Left ventricle myocardium superior (tissue), 1 donor: ENCODE data around the gene CDKAL1. TPM values are rescaled to one million over a fixed set of nuclear protein-coding genes. Genes with fewer than 3 reads are reported as not detected.
A peak's percentile ranks its signal among the peaks of the same experiment; 100 is the strongest.

Source experiments
- ATAC-seq: fragments of 200-7000 bp; cut with Tn5 transposase; one replicate; pipeline ENCODE4 v1.9.1; 2020; ENCODE audit warnings: mild to moderate bottlenecking, moderate library complexity
- DNase-seq: peaks from one replicate; pipeline ENCODE4 v3.0.0-alpha.2; 2020
- intact Hi-C: fragments of 100-400 bp; cut with micrococcal nuclease; formaldehyde crosslinking; loops from one replicate; pipeline ENCODE4 v1.11.0; 2022
- total RNA-seq: library from RNA; stranded (reverse); fragmentation: NEBNext Ultra II Directional; extraction: Animal tissue kit (Norgen Biotek cat#: 25700); gene quantifications from one replicate; pipeline ENCODE4 v1.2.1, GENCODE V29; 2021
- donor health status: DM: no; HTN: yes; CAD: no; lungs with severe emphysema.

Gene CDKAL1
- total RNA-seq, 1 donor from 2014 or later, result 9.9 TPM

DNA sequence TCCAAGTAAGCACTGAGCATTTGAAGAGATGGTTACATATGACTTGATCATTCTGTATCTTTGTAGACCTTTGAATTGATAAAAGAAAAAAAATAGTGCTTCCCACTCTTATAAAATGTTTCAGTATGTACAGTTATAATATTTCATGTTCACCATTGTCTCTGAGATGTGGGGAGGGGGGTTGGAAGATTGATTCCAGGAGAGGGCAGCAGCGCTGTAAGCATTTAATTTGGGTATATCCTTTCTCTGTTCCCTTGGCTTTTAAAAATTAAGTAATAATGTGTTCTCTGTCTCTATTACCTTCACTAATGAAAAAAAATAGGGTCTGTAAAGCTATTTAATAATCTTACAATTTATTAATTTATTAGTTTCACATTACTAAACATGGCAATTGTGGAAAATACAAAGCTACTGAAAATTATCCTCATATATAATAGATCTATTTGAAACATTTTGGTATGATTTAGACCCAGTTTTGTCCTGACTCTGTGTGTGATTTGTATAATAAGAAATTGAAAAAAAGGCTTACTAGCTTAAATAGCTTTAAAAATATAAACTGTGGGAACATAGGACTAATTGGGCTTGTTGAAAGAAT, 341.2 kb downstream of the CDKAL1 start:
- DNase-seq (no peak), ATAC-seq (no peak)
- intact Hi-C loops, result loop anchor here (10.0 kb wide), 1 partner anchor 709 kb away; no protein-coding TSS in a partner anchor

DNA sequence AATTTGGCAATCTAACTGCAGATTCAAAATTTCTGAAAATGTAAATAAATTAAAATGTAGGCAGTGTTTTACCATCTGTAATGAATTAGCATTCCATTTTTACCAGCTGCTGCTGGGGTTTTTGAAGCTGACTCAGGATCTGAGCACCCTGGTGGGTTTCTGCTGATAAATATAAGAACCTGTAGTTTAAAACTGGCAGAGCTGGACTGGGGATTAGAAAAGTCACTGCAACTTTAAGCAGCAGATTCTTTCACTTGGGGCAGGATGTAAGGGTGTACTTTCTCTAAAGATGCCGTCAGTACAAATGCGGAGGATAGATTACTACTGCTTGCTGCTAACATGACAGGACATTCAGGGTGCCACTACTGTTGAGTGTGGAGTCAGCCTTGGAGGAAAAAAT, 341.8 kb downstream of the CDKAL1 start:
- intact Hi-C loops, result loop anchor here (10.0 kb wide), 1 partner anchor 709 kb away; no protein-coding TSS in a partner anchor
- DNase-seq, result no peak
- ATAC-seq, result no peak

DNA sequence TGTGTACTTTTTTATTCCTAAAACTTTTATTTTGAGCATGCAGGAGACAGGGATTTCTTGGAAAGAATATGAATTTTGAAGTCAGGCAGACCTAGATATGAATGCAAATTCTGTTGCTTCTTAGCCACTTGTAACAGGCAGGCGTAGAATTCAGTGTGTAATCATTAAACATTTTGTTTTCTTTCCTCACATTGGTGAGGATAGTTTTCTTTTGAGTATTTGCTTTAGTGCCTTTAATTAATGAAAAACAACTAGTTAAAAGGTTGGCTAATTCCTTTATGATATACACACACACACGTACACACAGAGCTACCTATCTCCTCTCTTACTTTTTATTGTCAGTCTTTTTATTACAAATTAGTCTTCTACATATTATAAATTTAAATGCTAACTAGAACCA, 342.3 kb downstream of the CDKAL1 start:
- DNase-seq, result no peak
- no peak for ATAC-seq
- intact Hi-C loops, result loop anchor here (10.0 kb wide), 1 partner anchor 708 kb away; no protein-coding TSS in a partner anchor

DNA sequence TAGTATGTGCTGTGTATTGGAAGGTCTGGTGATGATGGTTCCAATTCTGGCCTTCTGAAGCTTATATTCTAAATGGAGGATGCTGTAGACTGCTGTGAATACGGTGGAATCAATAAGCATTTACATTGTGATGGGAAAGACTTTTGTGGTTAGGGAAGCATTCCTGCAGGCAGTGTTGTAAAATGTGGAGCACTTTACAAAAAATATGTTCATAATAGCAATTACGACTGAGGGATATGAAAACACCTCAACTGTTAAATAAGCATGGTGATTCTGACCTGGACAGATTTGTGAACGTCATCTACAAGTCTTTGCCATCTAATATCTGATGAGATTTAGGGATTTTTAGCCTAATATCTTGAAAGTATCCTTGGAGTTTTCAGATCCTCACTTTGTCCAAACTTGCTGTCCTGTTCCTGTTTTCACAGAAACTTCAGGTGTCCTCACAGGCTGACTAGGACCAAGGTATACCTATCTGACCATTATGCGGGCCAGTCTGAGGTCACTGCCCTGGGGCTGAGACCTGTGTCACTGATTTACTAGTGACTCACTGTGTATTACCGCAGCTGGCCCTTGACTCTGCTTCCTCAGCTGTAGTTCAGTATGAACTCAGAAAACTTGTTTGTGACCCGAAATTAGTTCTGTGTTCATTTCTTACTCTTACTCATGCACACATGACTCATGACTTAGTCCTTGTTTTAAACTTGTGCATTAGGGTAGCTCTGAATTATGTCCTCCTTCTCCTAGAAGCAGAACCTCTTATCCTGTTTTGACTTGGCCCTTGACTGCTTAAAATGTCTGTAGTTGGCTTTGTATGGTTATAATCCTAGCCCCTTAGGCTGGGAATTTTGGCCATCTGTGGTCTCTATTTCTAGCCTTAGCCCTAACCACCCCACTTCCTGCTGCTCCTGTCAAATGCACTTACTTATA, 343.0 kb downstream of the CDKAL1 start:
- peak; percentile 73 for ATAC-seq
- intact Hi-C loops, result loop anchor here (10.0 kb wide), 1 partner anchor 708 kb away; no protein-coding TSS in a partner anchor
- DNase-seq, result peak; percentile 18

DNA sequence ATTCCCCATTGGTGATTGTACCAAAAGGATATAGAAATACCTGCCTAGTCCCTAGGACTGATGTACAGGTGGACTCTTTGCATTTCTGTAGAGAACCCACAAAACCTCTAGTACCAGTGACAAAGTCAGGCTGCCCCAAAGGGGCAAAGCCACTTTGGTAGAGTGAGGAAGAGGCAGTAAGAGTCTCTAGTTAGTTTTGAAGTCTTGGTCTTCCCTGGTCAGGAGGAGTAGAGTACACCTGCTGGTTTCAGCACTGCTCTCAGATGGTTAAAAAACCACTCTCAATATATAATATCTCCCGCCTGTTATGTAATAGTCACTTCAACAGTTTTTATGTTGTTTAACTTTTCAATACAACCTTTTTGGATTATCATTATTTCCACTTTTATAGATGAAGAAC, 344.9 kb downstream of the CDKAL1 start:
- intact Hi-C loops, result loop anchor here (10.0 kb wide), 1 partner anchor 706 kb away; no protein-coding TSS in a partner anchor
- ATAC-seq (no peak), DNase-seq (no peak)

DNA sequence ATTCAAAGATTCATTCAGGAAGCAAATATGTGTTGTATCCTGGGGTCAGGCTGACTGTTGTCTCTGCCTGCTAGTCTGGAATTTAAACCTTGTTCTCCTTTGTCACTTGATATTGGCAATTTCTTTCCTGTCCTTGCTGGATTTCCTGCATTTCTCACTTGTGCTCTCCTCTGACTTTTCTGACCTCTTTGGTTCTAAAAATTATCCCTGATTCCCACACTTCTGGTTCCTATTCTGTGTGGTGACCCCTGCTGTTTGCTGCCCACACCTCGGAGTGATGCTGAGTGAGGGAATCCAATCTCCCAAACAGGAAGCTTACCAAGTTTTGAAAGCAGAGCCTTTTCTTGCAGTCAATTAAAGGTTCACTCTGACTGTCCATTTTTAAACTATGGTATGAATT, 345.3 kb downstream of the CDKAL1 start:
- ATAC-seq, result no peak
- no peak for DNase-seq
- intact Hi-C loops, result loop anchor here (10.0 kb wide), 1 partner anchor 705 kb away; no protein-coding TSS in a partner anchor

DNA sequence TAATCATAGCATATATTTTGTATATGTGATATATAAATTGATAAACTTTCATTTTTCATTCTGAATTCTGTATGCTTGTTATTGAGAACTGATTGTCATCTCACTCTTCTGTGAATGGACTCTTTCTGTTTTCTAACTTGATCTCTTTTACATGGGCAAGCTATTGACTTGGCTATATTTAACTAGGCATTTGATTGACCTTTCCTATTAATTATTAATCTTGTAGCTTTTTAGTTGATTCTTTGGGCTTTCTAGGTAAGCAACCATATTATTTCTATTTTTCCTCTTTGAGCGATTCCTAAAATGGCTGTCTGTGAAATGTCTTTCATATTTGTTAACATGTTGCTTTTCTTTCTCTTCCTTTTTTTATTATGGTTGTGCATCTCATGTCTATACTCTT, 347.1 kb downstream of the CDKAL1 start:
- DNase-seq, result no peak
- no peak for ATAC-seq
- intact Hi-C loops, result no loop called here

DNA sequence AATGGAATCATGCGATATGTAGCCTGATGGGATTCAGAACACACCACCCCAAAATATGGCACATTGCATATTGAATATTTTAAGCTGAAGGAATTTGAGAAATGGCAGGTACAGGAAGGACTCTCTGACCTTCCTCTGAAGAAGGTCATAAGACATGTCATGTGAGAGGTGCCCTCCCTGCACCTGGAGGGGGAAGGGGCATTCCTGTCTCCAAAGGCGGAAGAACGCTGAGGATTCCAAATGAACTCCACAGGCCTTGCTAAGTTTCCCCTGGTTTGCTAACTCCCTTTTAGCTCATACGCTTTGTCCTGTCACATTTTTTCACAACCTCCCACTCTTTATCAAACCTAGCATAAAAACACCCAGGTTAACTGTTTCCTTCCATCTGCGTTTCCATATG, 347.8 kb downstream of the CDKAL1 start:
- ATAC-seq, result no peak

DNA sequence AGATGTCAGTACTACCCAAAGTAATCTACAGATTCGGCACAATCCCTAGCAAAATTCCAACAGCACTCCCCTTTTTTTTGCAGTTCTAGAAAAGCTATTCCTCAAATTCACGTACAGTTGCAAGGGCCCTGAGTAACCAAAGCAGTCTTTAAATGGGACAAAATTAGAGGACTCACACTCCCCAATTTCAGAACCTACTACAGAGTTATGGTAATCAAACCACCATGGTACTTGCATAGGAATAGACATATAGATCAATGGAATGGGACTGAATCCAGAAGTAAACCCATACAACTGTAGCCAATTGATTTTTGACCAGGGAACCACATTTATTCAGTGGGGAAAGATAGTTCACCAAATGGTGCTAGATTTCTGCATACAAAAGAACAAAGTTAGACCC, 350.8 kb downstream of the CDKAL1 start:
- ATAC-seq, result no peak
- no peak for DNase-seq
- intact Hi-C loops, result no loop called here

More for the DNA sequence above, 347.8 kb downstream of the CDKAL1 start:
- intact Hi-C loops, result no loop called here
- DNase-seq, result no peak

DNA sequence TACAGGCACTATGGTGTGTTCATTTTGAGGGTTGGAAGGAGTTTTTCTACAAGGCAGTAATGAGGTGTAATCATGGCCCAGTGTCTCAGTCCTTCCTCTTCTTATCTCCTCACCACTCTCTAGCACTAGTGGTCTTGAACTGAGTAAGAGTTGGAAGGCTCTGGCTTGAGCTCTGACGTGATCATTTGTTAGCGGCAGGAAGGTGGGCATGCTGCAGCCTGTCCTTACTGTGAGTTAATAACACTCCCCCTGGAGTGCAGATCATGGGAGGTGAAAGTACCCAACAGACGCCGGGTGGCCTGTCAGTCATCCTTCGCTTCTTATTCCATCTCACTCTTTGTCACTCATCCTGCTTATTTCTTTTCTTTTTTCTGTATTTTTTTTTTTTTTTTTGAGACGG, 356.9 kb downstream of the CDKAL1 start:
- intact Hi-C loops, result no loop called here
- DNase-seq, result no peak
- no peak for ATAC-seq

DNA sequence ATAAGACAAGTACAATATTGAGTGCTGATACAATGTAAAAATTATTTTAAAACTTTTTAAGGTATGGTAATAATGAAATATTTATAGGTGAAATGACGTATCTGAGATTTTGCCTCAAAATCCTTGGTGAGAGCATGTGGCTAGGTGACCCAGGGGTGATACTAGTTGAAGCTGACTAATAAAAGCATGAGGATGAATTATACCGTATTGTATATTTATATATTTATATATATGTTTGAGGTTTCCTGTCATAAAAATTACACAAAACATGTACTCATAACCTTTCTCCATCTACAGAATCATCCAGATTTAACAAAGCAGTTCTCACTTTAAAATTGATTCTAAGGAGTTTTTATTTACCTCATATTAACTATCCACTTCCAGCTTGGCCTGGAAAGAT, 358.1 kb downstream of the CDKAL1 start:
- DNase-seq (no peak), ATAC-seq (no peak)
- intact Hi-C loops, result no loop called here

DNA sequence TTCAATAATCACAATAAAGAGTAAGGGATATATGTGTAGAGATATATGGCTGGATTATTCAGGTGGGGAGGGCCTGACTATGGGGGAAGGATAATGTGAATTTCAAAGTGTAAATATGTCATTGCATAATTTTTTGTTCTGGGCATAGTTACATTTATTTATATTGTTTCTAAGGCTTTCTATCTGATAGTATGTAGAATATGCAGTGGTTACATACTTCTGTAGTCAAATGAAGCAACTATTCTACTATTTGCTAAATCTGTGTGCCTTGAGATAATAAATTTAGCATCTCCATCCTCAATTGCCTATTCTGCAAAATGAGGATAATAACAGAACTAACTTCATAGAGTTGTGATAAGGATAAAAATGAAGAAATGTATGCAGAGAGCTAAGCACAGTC, 359.2 kb downstream of the CDKAL1 start:
- no peak for ATAC-seq
- intact Hi-C loops, result no loop called here

DNA sequence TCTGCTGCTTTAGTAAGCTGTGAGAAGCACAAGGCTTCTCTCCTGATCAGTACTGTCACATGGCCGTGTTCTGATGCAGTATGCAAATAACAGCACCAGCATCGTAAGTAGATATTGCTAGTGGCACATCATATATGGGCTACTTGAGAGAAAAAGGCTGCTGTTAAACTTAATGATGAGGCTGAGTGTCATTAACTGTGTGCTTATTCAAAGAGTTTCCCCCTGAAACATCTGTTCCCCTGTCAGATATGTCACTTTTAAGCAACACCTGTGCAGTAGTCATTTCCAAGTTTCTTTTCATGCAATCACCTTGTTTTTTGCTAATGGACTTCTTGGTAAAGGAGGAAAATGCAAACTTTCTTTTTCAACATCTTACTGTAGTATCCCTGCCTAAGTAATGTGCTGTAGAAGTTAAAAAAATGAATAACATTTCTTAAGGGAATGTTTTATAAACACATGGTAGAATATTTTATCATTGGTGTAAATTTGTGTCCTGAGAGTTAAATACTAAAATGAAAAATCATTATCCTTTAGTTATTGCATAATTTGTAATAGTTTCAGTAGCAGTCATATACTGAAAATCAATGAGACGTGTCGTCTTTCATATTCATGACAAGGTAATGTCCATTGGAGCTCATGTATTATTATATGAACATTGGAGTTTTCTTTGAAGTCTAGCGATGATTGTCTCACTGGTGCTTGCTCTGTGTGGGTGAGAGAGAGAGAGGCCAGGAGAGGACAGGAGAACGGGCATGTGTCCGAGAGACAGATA, 366.3 kb downstream of the CDKAL1 start:
- DNase-seq, result no peak
- intact Hi-C loops, result no loop called here
- ATAC-seq, result no peak

More for the DNA sequence above, 359.2 kb downstream of the CDKAL1 start:
- no peak for DNase-seq

DNA sequence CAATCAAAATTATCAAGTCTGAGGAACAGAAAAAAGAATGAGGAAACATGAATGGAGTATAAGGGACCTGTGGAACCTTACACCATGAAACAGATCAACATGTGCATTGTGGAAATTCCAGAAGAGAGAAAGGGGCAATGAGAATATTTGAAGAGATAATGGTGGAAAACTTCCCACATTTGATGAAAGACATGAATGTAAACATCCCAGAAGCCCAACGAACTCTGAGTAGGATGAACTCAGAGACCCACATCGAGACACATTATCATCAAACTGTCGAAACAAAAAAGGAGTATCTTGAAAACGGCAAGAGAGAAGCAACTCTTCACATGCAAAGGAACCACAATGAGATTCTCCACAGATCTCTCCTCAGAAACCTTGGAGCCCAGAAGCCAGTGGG, 371.1 kb downstream of the CDKAL1 start:
- ATAC-seq, result no peak
- intact Hi-C loops, result no loop called here
- DNase-seq, result no peak

DNA sequence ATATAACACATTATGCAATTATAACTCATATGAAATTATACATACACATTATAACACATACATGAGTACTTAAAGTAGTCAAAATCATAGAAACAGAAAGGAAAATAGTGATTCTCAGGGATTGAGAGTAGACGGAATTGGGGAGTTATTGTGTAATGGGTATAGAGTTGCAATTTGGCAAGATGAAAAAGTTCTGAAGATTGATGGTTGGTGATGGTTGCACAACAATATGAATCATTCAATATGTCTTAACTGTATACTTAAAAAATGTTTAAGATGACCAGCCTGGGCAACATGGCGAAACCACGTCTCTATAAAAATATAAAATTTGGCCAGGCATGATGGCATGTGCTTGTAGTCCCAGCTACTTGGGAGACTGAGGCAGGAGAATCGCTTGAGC, 372.7 kb downstream of the CDKAL1 start:
- ATAC-seq (no peak), DNase-seq (no peak)
- intact Hi-C loops, result no loop called here

DNA sequence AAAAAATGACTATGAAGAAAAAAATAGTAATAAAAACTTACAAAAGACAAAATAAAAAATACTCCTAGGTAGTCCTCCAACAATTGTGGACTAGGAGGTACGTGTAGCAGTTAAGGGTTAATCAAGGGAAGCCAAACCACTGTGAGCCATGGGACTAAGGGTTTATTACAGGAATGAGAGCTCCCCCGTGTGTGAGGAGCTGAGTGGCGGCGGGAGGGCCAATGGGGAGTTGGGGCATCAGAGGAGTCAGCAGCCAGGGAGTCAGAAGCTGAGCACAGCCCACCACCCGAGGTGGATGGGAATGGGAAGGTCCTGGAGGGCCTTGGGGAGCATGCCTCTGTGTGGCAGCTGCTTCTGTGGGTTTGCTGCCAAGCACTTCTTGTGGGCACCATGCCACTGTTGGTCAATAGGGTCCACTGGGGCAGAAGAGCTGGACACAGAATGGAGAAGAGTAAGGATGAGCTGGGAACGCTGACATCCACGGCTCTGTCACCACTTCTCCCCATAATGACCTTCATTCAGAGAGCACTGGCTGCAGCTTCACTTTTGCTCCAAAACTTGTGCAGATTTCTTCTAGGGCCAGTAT, 373.3 kb downstream of the CDKAL1 start:
- ATAC-seq (no peak), DNase-seq (no peak)
- intact Hi-C loops, result no loop called here

DNA sequence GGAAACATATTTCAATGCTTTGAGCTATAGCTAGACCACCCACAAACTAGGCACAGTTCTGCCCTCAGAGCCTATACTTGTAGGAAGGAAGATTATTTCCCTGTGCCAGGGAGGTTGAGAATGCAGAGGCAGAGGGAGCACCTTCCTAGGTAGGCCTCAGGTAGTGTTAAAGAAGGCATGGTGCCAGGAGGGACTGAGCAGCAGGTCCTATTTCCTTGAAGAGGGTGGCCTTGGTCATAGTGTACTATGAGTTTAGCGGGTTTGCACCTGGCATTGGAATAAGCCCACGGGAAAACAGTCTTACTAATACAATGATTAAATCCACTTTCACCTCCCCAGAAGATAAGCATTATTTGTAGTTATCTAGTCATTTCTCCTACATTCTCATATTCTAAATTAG, 375.4 kb downstream of the CDKAL1 start:
- no peak for ATAC-seq
- intact Hi-C loops, result no loop called here
- no peak for DNase-seq

DNA sequence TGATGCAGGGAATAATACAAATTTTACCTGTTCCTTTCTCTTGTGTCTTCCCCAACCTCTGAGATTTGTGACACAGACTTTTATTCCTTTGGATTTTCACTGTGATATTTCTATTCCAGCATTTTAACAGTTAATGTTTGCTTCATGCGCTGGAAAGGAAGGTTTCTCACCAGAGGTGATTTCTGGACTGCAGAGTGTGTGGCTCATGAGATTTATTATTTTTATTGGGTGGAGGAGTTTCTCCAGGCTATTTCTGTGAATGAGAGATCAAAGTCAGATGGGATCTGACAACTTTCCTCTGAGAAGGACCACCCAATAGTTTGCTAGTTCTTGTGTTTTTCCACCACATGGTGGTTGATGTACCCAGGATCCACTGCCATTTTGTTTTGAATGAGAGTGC, 377.5 kb downstream of the CDKAL1 start:
- intact Hi-C loops, result no loop called here
- DNase-seq (no peak), ATAC-seq (no peak)

DNA sequence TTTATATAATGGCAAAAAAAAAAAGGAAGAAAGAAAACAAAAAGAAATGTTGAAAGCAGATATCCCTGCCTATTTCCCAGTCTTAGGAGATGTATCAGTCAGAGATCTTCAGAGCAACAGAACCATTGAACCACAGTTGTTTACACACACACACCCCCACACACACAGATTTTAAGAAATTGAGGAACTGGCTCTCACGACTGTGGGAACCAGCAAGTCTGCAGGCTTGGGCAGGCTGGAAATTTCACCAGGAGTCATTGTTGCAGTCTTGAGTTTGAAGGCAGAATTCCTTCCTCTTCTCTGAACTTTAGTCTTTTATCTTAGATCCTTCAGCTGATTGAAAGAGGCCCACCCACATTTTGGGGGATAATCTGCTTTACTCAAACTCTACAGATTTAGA, 380.9 kb downstream of the CDKAL1 start:
- intact Hi-C loops, result no loop called here
- ATAC-seq, result no peak
- DNase-seq, result no peak
